HG03520 (cell line): ENCODE data around the gene GLP2R.
"Not testable (repeated sequence)": the region's sequence is repeated elsewhere in the genome, so short reads cannot be mapped to it uniquely, and the experiment has no call there.

Experiments
- ATAC-seq: cut with Tn5 transposase; IDR thresholded peaks from one replicate; pipeline ENCODE4 v1.9.1; 2021; ENCODE audit warnings: mild to moderate bottlenecking, moderate library complexity; ENCODE audit not compliant: unreplicated experiment

GLP2R gene

DNA sequence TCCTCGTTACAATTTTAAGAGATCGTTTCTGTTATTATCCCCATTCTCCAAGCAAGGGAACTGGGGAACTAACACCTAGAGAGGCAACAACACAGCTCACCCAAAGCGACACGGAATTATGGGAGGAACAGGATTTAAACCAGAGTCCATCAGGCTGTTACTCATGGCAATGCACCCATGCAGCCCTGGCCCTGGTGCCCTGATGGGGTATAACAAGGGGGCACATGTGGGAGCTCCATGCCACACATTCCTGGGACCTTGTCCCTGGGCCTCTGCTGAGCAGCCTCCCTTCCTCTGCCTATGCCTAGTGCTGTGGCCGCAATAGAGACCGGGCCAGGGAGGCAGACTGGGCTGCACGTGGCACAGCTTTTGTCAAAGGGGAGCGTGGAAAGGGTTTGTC, 92.6 kb downstream of the GLP2R start:
- ATAC-seq: no peak

- ATAC-seq: no peak
These were observed 93.2 kb downstream of the GLP2R start for GRCh38 chr17:9918804-9919352.

DNA sequence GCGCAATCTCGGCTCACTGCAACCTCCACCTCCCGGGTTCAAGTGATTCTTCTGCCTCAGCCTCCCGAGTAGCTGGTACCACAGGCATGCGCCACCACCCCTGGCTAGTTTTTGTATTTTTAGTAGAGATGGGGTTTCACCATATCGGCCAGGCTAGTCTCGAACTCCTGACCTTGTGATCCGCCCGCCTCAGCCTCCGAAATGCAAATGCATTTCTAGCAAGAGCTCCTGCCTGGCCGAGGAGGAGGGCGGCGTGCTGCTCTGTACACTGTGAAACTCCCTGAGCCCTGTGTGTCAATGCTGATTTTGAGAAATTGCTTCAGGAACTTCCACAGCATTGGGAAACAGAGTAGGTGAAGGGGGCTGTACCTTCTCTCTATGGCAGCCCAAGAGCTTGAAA, 95.5 kb downstream of the GLP2R start:
- not testable (repeated sequence) for ATAC-seq

DNA sequence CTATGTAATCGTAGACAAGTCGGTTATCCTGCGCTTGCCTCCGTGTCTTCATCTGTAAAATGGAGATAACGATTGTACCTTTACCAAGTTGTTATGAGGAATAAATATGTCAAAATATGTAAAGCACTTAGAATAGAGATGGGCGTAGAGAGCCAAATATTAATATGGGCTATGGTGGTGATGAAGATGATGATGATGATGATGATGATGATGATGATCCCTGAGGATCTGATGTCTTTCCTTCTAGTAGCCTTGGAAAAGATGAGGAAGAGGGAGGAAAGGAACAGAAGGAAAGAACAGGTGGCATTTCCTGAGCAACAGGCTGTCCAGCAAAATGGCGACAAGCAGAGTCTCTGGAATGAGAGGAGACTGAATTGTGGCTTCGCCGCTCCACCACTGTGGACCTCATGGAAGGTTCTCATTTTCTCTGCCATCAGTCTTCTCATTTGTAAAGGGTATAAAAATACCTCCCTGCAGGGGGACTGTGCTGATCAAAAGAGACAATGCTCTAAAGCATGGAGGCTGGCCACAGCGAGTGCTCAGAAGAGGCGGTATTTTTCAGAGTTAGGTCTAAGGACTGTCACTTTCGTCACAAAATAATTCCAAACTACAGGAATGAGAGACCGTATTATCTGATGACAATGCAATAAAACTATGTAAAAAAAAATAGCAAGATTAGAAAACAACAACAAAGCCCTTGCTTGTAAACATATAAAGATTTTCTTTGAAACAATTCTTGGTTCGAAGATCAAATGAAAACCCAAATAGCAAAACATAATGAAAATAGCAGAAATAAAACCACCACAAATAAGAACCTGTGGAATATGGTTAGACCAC, 96.5 kb downstream of the GLP2R start:
- ATAC-seq: no peak

DNA sequence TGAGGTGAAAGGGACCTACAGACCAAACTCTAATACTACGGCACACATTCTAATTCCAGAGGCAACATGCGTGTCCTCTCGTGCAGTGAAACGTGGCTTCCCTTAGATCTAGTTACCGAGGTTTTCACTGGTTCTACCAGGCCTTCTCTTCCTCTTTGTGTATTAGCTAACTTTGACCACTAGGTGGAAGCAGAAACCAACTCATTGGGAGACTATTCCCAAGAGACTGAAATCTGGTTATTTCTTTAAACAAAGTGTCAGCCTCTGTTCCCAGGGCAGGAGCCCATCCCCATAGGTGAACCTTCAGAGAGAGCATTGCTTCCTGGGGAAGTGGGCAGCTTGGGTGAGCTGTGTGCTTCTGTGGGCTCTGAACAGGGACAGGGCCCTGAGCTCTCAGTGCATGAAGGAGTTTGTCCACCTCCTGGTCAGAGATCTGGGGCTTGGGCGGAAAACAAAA, 99.0 kb downstream of the GLP2R start:
- ATAC-seq: no peak

GRCh38 chr17:9925457-9925856, 99.7 kb downstream of the GLP2R start:
- no peak for ATAC-seq

DNA sequence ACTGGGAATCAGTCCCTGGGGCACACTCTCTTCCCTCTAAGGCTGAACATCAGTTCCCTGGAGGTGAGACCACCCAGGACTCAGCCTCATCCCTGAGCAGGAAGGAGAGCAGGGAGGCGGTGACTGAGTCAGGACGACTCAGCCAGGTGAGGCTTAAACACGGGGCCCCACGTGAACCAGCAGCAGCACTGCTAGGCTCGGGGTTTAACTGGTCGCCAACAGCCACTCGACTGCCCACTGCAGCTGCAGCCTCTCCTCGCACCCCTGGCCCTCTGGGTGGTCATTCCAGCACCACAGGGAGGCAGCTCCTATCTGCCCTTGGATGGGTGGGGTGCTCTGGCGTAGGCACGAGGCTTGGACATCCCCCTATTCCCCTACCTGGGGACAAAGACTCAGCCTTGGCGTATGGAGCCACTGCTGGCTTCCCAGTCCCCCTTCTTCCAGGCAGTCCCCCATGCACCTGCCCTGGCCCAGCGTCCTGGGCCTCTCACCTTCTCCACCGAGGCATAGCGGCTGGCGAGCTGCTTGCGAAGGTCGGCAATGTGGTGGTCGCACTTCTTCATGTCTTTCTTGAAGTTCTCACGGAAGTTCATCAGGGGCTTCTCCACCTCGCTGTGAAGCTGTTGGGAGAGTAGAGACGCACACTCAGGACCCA, 100.6 kb downstream of the GLP2R start:
- no peak for ATAC-seq

DNA sequence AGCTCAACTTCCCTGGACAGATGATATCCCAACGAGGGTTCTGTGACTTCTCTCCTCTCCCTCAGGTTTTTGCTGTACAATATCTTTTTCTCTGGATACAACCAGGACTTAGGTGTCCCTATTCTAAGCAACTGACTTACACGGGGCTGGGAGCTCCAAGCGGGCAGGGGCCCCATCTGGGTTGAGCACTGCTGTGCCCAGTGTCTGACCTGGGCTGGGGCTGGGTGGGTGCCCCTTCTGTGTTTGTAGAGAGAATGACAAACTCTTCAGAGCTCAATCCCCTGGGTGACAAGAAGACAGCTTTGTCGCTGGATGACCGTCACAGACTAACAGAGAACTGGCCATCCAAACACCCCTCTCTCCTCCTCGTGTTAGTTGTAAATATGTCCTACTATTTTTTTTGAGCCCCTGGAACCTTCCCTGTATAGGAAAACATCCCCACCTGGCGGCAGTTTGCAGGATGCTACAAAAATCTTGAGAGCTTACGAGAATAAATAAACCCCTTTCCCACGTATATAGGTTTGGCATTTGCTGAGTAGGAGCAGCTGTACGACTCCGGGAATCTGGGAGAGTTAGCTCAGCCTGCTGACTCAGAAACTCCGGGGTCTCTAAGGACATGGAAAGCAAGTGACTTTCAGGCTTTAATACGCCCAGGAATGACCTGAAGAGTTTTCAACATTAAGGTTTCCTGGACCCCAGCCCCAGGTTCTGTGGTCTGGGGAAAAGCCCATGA, 103.0 kb downstream of the GLP2R start:
- no peak for ATAC-seq

DNA sequence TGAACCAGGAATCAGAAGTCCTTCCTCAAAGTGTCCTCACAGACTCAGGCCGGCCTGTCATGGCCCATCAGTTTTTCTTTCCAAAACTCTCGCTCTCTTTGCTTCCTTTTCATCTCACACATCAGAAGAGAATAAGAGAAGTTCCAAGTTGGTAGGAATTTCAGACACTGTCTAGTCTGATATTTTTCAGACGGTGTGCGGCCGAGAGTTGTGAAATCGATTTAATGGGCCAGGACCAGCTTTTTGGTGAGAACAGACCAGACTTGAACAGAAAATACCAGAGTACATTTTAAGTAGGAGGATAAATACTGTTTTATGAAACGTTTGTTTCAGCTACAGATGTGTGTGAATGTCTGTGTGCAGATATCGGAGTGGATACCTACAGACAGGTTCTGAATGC, 104.1 kb downstream of the GLP2R start:
- ATAC-seq: no peak

DNA sequence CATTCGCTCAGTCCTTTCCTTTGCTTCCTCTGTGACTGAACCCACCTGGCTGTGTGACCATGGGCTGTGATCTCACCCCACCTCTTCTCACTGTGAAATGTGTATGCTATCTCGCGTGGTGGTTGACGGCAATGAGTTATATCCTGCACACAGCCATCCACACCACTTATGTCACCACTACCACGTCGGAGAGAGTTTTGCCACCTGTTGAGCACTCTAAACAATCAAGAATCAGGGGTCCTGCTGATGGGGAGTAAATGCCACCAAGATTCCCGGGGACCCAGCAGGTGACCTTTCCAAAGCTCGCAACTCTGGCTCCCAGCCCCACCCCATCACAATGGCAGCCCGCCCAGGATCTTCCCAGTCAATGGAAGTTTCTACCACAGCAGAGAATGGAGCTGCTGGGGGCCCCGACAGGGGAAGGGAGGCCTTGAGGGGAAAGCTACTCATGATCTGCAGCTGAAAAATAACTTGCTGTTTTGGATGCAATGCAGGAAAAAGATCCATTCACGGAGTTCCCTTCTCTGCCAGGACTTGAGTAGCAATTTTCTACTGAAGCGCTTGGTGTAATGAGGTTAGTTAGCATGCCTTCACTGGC, 105.5 kb downstream of the GLP2R start:
- ATAC-seq: no peak

- ATAC-seq: no peak
These were observed 106.8 kb downstream of the GLP2R start for GRCh38 chr17:9932491-9932890.

DNA sequence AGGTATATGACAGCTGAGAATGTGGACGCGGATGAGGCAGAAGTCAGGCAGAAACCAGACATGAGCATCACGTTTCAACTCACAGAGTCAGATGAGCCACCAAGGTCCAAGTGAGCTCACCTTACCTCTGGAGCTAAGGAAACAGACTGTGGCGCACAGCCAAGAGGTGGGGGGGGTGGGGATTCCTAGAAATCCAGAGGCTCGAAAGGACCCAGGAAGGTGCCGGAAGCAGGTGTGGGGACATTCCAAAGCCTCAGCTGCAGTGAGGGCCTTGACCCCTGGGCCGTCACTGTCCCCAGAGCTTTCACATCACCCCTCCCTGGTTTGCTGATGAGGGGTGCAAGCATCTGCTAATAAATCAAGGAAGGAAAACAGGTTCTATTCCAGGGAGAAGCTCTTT, 108.6 kb downstream of the GLP2R start:
- ATAC-seq: no peak

DNA sequence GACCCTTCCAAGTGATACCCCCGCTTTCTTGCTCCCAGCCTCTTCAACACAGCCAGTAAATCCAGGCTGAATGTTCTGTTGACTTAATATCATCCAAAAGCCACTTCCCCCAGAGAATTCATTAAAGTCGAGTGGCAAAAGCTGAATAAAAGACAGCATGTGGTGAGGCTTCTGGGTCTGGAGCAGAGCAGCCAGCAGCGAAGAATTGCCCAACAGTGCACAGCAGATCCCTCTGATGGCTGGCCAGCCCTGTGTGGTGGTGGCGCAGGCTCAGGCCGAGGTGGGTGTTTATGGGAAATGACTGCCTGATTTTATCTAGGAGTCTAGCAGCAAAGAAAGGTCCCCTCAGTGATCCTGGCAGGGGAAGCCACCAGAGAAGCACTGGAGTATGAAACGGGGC, 109.7 kb downstream of the GLP2R start:
- no peak for ATAC-seq

DNA sequence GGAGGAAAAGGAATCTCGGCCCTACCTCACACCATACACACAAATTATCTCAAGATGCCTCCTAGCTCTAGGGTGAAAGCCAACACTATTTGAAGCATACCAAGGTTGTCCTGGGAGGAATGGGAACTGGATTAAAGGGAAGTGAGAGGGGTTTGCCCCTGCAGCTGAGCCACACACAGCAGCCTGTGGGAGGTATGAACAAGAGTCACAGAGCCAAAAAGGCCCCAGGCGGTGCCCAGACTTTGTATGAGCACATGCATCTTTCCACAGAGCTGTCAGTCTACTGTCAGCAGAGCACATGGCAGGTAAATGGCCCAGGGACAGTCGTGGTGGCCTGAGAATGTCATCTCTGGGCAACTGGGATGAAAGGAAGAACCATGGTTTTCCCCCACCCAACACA, 110.4 kb downstream of the GLP2R start:
- no peak for ATAC-seq

DNA sequence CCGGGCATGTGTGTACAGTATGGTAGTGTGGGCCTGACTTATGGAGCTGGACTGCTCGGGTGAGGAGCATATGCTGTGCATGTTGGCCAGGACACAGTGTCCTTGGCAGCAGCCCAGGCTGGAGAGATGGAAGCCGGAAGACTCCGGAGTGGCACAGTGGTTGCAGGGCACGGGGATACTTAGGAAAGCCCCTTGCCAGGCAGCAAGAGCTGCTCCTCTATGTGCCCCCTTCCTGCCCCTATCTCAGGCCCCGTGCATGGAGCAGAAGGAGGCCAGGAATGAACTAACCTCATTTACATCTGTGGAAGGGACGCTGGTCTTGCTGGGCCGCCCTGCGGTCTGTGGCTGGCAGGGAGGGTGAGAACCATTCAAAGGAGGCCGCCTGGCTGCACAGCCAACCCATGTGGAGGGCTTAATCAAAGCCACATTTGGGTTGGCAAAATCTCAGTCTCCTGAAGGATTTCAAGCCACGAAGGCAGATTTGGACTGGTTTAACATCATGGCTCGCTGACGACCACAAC, 111.6 kb downstream of the GLP2R start:
- no peak for ATAC-seq

DNA sequence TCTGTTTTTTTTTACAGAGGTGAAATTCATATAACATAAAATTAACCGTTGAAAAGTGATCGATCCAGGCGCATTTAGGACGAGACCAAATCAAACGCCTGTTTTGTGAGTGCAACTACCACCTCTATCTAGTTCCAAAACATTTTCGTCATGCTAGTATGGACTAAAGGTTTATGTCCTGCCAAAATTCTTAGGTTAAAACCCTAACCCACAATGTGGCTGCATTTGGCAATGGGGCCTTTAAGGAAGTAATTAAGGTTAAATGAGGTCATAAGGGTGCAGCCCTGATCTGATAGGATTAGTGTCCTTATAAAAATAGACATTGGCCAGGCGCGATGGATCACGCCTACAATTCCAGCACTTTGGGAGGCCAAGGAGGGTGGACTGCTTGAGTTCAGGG, 112.2 kb downstream of the GLP2R start:
- ATAC-seq: no peak

- no peak for ATAC-seq
These were observed 113.0 kb downstream of the GLP2R start for GRCh38 chr17:9938764-9939163.

DNA sequence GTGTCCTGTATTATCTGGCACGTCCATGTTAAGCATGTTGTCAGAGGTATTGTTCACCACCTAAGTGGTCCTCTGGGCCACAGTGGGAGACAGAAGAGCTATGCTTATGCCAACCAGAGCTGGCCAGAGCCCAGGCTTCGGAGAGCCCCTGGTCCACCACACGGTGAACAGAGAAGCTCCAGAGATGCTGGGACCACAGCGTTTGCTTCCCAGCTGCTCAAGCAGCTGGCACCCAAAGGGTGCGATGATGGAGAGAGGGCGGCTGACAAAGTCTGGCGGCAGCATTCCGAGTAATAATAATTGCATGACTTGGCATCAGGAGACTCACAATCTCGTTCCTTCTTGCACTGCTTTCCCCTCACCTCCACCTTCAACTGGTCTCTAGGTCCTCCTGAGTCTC, 115.1 kb downstream of the GLP2R start:
- no peak for ATAC-seq

DNA sequence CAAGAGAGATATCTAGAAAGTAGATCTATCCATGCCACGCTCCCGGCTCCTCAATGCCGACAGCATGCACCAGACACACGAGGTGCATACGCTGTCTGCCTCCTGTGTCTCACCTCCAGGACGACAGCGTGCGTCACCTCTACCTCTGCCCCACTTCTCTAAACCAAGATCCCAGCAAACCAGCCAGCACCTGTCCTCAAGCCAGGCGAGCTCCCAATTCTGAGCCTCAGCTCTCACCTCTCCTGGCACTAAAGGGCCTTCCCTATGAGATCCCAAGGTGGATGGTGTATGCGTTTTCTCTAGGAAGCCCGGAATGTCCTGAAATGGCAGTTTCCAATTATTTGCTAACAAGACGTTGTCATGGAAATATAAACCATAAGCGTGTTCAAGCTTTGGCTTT, 115.6 kb downstream of the GLP2R start:
- no peak for ATAC-seq
